HG03558 (cell line): ENCODE results near the gene RHCE.
"Not testable (repeated sequence)": the region's sequence is repeated elsewhere in the genome, so short reads cannot be mapped to it uniquely, and the experiment has no call there.

Experiments used
- ATAC-seq: cut with Tn5 transposase; IDR thresholded peaks from one replicate; pipeline ENCODE4 v1.9.1; 2021; ENCODE audit warnings: moderate number of reproducible peaks; ENCODE audit not compliant: unreplicated experiment; ENCODE audit errors: extremely low read depth

Gene RHCE

DNA sequence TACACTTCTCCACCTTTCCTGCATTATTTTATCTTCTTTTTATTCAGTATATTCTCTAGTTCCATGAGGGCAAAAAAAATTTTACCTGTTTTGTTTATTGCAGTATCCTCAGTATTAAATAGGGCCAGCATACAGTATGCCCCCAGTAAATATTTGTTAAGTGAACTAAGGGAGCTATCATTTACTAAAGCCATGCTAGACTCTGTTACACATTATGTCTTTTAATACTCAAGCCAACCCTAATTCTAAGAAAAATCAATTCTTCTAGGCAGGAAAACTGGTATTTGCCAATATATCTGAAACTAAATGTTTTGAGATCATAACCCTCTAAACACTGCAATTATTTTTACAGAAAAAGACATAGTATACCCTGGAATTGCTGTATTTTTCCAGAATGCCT is 64.2 kb downstream of the RHCE start:
- no peak for ATAC-seq

DNA sequence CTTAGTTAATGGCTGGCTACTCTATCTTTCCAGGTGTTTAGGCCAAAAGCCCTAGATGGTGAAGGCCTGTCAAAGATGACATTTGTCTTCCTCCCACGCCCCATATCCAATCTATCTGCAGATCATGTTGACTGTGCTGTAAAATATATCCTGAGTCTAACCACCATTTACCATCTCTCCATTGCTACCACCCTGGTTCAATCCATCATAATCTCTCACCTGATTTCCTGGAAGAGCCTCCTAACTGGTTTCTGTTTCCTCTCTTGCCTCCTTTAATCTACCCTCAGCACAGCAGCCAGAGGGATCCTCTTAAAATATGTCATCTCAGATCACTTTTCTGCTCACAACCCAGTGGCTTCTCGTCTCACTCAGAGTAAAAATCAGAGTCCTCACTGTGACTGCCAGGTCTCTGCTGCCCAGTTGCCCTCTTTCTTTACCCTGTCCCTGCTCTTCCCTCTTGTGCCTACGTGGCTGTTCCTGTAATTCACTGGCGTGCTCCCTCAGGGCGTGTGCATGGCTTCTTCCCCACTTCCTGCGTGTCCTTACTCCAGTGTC is 64.7 kb downstream of the RHCE start:
- ATAC-seq = no peak

DNA sequence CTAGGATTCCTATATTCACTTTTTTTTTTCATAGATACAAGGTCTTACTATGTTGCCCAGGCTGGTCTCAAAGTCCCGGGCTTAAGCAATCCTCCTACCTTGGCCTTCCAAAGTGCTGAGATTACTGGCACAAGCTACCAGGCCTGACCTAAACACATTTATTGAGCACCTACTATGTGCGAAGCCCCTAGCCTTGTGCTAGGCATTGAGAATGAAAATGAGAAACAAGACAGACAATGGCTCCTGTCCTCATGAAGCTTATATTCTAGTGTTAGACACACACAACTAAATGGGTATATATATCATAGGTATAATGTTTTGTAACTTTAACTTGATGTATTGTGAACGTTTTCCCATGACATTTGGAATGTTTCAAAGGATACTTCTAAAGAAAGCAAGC is 71.0 kb downstream of the RHCE start:
- ATAC-seq = no peak

DNA sequence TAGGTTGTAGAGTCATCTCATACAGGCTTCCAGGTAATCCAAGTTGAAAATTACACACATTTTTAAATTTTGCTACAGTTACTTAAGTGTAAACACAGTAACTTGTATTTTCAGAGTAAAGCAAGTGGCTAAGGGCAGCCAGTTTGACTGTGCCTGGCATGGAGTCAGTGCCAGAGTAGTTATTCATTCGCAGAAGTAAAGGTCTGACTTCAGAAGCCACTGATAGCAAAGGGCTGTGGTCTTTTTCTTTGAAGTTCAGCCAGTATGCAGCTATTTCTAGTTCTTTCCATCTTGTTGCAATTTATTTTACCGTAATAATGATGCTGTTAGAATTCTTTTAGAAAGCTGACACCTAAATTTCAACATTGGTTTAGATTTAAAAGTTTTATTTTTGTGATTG is 73.1 kb downstream of the RHCE start:
- no peak for ATAC-seq

DNA sequence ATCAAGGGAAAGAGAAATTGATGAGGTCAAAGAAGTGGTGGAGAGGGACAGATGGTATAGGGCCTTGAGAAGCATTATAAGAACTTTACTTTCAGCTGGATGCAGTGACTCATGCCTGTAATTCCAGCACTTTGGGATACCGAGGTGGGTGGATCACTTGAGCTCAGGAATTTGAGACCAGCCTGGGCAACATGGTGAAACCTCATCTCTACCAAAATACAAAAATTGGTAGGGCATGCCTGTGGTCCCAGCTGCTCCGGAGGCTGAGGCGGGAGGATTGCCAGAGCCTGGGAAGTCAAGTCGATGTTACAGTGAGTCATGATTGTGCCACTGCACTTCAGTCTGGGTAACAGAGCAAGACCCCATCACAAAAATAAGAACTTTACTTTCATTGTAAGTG is 76.8 kb downstream of the RHCE start:
- ATAC-seq = no peak

DNA sequence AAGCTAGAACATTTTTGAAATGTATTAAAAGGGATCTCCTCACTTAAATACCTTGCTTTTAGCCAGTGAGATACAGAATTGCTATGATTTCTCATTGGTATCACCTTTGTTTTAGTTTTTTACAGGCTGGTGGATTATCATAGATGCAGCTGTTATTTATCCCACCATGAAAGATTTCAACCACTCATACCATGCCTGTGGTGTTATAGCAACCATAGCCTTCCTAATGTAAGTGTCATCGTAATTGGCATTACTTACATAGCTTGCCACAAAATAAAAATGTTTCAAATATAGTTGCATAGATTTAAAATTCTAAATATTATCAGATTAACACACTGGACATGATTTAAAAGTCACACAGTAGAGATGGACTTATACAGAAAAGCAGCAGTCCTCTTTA is 77.8 kb downstream of the RHCE start:
- ATAC-seq = no peak

DNA sequence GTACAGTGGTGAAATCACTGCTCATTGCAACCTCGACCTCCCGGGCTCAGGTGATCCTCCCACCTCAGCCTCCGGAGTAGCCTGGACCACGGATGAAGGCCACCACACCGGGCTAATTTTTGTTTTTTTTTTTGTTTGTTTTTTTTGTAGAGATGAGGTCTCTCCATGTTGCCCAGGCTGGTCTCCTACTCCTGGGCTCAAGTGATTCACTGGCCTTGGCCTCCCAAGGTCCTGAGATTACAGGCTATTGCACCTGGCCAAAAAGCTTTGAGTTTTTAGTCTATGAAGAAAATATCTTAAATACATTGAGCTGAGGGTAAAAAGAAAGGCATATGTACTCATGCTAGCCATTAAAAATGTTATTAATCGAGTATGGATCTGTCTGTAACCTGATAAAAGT is 78.9 kb downstream of the RHCE start:
- no peak for ATAC-seq

DNA sequence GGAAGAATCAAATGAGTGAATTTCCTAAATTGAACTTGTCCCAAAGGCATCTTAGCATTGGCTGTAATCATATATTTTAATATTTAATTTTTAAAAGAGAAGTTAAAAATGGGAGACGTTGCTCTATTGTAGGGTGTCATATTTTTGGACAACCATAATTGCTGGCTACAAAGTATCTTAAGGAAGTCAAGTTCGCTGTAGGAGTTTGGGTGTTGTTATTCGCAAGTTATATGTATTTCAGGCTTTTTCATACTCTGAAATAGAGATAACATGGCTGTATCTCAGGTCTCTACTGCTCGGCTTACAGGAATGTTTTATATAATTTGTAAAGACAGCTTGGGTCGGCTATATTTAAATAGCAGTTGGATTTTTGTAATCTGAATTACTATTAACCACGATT is 81.6 kb downstream of the RHCE start:
- ATAC-seq = no peak

DNA sequence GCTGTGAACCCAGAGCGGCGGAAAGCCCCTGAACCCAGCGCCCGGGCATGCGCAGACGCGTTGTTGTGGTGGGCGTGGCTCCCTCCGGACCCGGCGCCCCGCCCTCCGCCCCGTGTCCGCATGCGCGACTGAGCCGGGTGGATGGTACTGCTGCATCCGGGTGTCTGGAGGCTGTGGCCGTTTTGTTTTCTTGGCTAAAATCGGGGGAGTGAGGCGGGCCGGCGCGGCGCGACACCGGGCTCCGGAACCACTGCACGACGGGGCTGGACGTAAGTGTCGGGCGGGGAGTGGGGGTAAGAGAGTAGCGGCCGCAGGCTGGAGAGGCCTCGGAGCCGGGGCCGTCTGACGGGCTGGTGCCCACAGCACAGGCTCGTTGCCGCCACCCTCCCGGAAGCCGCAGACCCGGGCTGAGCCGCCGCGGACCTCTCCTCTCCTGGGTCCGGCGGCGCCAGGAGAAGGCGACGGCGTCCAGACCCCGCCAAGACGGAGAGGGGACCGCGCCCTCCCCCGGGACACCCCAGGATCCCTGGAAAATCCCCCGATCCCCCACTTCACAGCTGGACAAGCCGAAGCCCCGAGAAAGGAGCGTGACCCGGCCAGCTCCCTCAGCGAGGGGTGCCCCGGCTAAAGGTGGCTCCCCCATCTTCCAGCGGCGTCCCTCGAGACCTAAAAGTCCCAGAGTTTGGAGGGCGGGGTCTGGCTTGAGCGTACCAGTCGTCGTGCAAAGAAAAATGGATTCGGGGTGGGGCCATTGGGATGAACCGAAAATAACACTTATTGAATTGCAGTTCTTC is 82.2 kb downstream of the RHCE start, which contains the start of gene TMEM50A:
Gene TMEM50A (plus strand): TSS at position 147 of the 794 bp plus-strand sequence. CDS start 2,153 bp downstream, outside the sequence.
- ATAC-seq = peak; percentile 29

DNA sequence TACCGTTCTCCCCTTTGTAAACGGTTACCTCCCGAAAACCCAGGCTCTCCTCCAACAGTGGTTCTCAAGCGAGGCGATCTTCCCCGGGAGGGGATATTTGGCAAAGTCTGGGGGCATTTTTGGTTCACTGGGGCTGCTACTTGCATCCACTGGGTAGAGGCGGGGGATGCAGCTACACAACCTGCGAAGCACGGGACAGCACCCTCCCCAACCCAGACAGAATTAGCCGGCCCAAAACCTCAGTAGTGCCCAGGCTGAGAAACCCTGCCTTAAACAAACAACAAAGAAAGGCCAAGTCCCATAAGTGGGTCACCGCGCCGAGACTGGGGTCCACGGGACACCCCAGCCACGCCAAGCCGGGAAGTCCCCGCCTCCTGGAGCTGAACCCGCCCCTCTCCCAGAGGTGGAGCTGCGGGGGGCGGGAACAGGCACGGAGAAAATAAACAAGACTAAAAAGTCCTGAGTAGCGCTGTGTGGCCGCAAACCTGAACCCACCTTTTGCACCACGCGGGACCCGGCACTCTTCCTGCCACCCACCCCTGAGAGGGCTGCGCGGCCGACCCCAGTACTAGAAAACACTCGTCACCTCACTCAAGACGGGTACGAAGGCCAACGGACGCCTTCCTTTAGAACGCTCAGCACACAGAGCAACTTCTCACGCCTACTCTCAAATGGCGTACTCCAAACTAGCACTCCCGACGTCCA is 83.0 kb downstream of the RHCE start:
- ATAC-seq = peak; percentile 18

DNA sequence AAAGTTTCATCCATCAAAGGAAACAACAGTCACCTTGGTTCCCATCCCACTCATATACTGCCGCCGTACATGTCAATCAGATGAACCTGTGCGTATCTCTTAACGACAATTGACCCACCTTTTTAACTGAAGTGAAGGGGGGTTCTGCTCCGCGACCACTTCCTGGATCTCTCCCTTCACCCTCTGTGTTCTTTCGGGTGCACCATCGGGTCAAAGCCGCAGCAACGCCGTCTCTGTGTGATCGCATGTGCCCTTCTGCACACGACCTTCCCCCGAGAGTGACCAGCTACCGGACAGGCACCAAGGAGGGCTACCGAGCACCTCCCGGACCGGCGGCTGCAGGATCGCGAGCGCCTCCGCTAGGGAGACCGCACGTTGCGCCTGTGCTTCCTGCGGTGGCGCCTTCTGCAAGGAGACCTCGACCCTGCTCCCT is 83.7 kb downstream of the RHCE start:
- not testable (repeated sequence) for ATAC-seq

DNA sequence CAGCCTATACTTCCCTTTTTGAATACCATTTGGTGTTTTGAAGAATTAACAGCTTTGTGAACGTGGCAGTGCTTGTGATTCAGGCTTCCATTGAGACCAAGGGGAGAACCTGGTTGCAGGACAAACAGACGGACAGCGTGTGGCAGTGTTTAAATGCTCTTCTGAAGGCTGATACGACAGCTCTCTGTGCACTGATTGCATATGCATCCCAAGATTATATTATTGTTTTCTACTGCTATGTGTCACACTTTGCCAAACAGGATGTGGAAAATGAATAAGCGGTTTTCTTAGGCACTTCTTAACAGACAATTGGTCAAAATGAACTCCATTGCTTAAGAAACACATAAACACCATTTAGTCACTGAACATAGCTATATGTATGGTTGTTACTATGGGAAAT is 90.7 kb downstream of the RHCE start:
- ATAC-seq = not testable (repeated sequence)

DNA sequence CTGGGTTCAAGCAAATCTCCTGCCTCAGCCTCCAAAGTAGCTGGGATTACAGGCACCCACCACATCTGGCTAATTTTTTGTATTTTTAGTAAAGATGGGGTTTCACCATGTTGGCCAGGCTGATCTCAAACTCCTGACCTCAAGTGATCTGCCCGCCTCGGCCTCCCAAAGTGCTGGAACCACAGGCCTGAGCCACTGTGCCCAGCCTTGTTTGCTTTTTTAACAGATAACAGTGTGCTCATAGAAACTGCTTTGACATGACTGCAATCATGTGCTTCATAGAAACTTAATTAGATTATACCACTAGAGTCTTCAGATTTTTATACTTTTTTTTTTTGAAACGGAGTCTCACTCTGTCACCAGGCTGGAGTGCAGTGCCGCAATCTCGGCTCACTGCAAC is 91.3 kb downstream of the RHCE start:
- not testable (repeated sequence) for ATAC-seq

DNA sequence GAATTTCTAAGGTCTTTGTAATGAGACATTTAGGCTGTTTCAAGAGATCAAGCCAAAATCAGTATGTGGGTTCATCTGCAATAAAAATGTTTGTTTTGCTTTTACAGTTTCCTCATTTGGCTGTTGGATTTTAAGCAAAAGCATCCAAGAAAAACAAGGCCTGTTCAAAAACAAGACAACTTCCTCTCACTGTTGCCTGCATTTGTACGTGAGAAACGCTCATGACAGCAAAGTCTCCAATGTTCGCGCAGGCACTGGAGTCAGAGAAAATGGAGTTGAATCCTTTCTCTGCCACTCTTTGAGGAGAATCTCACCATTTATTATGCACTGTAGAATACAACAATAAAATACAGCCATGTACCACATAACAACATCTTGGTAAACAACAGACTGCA is 91.8 kb downstream of the RHCE start:
- not testable (repeated sequence) for ATAC-seq

DNA sequence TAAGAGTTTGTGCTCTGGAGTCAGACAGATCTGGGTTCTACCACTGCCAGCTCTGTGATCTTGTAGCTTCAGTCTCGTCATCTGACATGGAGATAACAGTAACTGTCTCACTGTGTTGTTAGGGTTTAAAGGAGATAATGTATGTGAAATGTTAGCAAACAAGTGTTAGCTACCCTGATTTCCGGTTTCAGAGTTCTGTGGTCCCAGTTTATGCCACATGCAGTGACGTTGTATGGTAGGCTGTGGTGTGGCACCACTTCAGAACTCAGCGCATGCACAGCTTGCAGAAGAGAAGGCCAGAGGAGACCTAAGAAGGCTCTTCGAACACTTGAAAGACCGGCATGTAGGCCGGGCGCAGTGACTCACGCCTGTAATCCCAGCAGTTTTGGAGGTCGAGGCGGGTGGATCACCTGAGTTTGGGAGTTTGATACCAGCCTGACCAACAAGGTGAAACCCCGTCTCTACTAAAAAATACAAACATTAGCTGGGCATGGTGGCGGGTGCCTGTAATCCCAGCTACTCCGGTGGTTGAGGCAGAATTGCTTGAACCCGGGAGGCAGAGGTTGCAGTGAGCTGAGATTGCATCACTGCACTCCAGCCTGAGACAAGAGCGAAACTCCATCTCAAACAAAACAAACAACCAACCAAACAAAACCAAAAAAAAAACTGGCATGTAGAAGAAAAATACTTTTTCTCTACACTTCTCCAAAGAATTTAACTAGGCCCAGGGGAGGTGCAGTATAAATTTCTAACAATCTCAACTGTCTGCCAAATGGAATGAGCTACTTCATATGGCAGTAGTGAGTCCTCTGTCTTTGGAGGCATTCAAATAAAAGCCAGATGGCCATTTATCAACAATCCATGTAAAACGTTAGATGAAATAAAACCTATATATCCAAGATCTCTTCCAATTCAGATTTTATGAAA is 92.5 kb downstream of the RHCE start:
- not testable (repeated sequence) for ATAC-seq

DNA sequence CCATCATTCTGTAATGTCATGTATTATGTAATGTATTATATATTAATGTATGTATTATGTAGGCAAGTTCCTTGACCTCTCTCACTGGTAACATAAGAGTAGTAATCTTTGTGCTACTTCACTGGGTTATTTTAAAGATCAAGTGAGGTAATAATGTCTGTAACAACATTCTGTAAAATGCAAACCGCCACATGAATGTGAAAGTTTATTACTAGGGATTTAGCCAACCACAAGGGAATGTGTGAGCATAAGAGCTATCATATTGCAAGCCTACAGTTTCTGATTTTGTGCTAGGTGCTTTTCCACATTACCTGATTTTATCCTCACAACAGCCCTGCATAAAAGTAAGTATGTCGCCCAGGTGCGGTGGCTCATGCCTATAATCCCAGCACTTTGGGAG is 96.2 kb downstream of the RHCE start:
- not testable (repeated sequence) for ATAC-seq

DNA sequence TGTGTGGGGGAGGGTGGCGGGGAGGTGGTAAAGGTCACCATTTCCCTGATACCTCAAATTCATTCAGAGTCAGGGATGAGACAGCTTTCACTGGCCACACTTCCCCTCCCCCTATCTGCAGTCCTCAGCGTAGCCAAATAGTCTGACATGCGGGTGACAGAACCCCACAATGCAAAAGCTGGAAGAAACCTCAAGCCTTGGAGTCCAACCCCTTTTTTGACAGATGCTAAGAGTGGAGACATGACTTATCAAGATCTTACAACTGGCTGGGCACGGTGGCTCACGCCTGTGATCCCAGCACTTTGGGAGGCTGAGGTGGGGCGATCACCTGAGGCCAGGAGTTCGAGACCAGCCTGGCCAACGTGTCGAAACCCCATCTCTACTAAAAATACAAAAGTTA is 98.5 kb downstream of the RHCE start:
- ATAC-seq = not testable (repeated sequence)

DNA sequence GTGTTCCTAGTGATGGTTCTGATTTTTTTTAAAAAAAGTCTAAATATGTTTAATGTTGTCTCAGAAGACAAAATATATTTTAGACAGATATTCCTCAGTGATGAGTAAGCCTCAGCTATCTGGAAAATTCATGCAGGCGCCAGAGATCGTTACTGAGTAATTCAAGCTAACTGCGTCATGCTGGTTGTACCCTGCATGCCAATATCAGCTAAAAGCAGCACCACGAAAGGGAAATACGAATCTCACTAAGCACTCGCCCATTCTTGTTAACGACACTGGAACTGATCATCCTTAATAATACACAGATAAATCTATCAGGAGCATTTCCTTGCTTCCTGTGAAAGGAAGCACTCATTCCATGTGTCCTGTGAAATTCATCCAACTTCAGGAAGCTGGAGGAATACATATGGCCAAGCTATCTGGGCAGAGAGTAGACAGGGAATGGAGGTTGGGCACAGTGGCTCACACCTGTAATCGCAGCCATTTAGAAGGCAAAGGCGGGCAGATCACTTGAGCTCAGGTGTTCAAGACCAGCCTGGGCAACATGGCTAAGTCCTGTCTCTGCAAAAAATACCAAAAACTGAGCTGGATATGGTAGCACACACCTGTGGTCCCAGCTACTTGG is 100.2 kb downstream of the RHCE start:
- not testable (repeated sequence) for ATAC-seq

DNA sequence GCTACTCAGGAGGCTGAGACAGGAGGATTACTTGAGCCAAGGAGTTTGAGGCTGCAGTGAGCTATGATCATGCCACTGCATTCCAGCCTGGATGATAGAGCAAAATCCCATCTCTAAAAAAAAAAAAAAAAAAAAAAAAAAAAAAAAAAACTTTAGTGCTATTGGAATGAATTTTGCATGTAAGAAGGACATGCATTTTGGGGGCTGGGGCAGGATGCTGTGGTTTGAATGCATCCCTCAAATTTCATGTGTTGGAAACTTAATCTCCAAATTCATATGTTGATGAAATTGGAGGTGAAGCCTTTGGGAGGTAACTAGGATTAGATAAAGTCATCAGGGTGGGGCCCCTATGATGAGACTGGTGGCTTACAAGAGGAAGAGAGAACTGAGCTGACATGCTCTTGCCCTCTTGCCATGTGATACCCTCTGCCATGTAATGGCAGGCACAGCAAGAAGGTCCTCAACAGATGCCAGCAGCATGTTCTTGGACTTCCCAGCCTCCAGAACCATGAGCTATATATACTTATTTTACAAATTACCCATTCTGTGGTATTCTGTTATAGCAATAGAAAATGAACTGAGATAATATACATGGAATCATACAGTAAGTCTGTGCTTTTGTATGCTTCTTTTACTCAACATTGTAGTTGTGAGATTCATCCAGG is 107.7 kb downstream of the RHCE start:
- not testable (repeated sequence) for ATAC-seq
